GM12874 (cell line): ENCODE data around the gene DGKG.

Source experiments
- CTCF ChIP-seq: IDR thresholded peaks from 2 replicates; pipeline ENCODE4 v1.5.1; 2011; ENCODE audit warnings: low read depth, mild to moderate bottlenecking, control low read depth, low read length, moderate library complexity; ENCODE audit not compliant: insufficient read depth

The DGKG gene

DNA sequence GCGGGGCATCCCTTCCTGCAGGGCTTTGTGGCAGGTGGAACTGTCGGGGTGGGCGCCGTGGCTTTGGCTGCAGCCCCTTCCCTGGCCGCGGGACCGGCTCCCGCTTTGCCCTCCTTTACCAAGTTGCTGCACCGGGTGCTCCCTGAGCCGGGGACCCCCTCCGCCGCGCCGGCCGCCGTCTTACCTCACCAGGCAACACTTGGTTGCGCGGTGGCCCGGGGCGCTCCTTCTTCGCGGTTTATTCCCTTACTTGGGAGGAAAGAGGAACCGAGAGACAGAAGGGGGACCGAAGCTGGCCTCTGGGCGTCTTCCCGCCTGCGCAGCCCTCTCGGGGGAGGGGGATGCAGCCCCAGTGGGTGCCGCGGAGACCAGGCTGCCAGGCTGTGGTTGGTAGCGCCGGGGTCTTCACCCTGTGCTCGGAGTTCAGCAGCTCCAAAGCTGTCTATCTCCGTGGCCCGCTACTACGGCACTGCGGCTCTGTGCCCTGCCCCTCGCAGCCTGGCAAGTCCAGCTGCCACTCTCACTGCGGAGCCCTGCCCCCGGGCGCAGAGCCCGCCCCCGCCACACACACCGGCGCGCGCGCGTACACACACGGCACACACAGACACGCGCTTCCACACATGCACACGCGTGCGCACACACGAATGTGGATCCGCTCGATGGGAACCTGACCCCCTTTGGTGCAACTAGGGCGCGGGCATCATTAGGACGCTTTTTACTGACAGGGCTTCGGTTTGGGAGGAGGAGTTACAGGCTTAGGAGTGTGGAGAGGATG, at the start of gene DGKG:
Gene DGKG (minus strand): TSS at position 473 of the 775 bp plus-strand sequence. CDS start 41,775 bp downstream, outside the sequence.
- no peak for TF ChIP-seq CTCF

DNA sequence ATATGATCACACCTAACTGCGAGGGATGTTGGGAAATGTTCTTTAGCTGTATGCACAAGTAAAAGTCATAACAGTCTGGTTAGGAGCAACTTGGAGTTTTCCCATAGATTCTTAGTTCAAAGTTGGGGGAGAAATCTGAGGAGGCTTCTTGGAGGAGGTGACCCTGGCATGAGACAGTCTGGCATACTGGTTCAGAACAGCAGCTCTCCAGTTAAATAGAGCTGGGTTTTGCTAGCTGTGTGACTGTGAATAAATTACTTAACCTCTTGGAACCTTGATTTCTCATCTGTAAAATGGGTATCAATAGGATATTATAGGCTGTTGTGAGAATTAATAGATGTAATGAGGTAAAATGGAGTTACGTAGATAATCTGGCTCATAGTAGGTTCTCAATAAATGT, 49.1 kb upstream of the DGKG start:
- no peak for TF ChIP-seq CTCF

DNA sequence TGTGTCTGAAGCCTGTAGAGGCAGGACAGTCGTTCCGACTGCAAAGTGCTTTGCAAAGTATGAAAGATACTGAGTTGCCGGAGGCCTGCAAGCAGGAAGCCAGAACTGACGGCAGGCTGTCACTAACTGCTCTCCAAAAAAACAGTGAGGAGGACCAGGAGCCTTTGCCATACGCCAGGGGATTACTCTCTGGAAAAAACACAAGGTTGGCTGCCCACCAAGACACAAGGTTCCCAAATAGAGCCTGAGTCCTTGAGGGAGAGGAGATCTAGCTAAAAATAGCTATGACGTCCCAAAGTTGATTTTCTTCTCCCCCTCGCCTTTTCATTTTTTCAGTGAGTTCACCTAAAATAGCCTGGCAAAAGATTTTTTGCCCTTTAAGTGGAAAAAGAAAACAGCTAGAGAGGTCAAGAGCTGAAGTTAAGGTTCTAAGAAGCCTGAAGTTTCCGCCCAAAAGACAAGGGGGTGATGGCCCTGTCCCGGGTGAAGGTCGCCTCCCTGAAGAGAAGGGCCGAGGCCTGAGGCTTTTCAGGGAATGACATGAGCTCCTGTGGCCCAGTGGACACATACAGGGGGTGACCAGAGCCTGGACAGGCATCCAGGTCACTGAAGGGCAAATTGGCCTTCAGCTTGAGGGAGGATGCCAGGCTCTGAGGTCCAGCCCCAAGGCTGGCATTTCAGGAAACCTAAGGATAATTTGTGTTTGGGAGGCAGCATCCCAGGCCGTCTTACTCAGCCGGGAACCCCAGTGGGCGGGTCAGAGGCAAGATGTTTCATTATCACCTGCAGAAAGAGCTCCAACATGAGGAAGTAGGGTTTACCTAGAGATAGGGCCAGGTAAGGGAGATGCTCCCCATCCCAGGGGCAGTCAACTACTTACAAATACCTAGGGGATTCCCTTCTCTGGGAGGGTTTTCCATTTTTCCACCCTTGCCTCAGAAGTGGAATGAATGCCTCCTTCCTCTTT, 44.9 kb upstream of the DGKG start:
- no peak for TF ChIP-seq CTCF

DNA sequence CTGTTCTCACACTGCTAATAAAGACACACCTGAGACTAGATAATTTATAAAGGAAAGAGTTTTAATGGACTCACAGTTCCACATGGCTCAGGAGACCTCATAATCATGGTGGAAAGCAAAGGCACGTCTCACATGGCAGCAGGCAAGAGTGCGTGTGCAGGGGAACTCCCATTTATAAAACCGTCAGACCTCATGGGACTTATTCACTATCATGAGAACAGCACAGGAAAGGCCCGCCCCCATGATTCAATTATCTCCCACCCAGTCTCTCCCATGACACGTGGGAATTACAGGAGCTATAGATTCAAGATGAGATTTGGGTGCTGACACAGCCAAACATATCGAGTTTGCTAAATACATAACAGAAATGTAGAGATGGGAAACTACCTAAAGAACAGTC, 39.5 kb upstream of the DGKG start:
- no peak for TF ChIP-seq CTCF

GRCh38 chr3:186400662-186401061, 38.6 kb upstream of the DGKG start:
- no peak for TF ChIP-seq CTCF

DNA sequence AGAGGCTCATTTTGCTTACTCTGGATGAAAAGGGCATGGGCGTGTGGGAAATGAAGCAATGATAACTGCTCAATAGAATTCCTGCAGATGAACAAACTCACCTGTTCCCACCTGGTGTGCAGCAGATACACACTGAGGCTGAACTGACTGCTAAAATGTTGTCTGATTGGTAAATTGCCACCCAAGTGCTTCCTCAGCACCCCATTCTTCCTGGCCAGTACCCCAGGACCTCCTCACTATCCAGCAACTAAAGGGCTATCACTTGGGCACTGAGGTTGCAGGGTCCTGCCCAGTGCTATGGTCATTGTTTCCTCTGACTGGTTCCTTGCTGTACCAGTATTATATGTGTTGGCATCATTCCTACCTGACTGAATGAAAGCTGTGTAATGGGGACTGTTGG, 38.0 kb upstream of the DGKG start:
- TF ChIP-seq CTCF = no peak

GRCh38 chr3:186394566-186395217, 32.7 kb upstream of the DGKG start:
- no peak for TF ChIP-seq CTCF
